KOPT-K1 (cell line): ENCODE results near the gene PNMA8B.

Experiments used
- H3K27ac ChIP-seq: fragments of 200-600 bp; sonication (generic); 2 replicates; pipeline ENCODE4 v1.5.1; 2016; ENCODE audit warnings: antibody characterized with exemption, mild to moderate bottlenecking, low read depth, low read length; ENCODE audit not compliant: poor library complexity, severe bottlenecking
- H3K36me3 ChIP-seq: fragments of 200-600 bp; sonication (generic); 2 replicates; pipeline ENCODE4 v1.5.1; 2017; ENCODE audit warnings: antibody characterized with exemption, mild to moderate bottlenecking, low read length, moderate library complexity; ENCODE audit not compliant: insufficient read depth
- H3K9me3 ChIP-seq: fragments of 200-600 bp; sonication (generic); 2 replicates; pipeline ENCODE4 v1.5.1; 2017; ENCODE audit warnings: antibody characterized with exemption, low read length, mild to moderate bottlenecking; ENCODE audit not compliant: insufficient read depth, poor library complexity, severe bottlenecking

Gene PNMA8B

GRCh38 chr19:46460981-46461380 is 34.7 kb downstream of the PNMA8B start:
- Histone ChIP-seq H3K36me3 (no peaks in the 10 kb centered on the region), H3K27ac (no peak overlapping the region), H3K9me3 (no peaks in the 10 kb centered on the region)

DNA sequence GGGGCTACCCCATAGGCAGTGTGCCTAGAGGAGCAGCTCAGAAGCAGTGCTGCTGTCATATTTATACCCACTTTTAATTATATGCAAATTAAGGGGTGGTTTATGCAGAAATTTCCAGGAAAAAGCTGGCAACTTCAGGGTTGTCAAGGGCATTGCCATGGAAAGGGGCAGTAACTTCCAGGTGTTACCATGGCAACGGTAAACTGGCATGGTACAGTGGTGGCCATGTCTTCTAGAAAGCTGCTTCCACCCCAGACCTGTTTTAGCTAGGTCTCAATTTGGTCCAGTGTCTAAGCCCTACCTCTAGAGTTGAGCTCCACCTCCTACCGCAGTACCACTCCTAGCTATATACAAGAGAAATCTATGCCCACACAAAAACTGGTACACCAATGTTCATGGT is 35.6 kb downstream of the PNMA8B start:
- Histone ChIP-seq H3K27ac (no peak overlapping the region), H3K36me3 (no peaks in the 10 kb centered on the region), H3K9me3 (no peaks in the 10 kb centered on the region)

DNA sequence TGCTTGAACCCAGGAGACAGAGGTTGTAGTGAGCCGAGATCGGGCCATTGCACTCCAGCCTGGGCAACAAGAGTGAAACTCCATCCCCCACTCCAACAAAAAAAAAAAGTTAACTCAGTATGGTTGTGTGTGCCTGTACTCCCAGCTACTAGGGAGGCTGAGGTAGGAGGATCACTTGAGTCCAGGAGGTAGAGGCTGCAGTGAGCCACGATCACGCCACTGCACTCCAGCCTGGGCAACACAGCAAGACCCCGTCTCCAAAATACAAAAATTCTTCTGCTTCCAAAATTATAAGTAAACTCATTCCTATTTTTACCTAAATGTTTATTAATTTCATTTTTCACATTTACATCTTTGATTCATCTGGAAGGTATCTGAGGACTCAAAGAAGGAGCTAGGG is 38.7 kb downstream of the PNMA8B start:
- Histone ChIP-seq H3K27ac (no peak overlapping the region), H3K9me3 (no peaks in the 10 kb centered on the region), H3K36me3 (no peaks in the 10 kb centered on the region)

DNA sequence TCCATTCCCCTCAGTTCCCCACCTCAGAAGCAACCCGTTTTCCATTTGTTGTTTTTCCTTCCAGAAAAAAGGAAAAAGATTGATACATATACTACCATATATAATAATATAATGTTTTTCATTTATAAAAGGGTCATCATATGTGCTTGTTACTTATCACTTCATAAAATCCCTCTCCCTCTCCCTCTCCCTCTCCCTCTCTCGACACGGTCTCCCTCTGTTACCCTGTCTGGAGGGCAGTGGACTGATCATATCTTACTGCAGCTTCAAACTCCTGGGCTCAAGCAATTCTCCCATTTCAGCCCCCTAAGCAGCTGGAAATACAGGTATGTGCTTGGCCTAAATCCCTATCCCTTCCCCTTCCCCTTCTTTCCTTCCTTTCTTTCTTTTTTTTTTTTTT is 41.4 kb downstream of the PNMA8B start:
- Histone ChIP-seq H3K36me3 (no peaks in the 10 kb centered on the region), H3K27ac (no peak overlapping the region), H3K9me3 (peaks cover 8% of the 10 kb centered on the region)

GRCh38 chr19:46453661-46454060 is 42.0 kb downstream of the PNMA8B start:
- Histone ChIP-seq H3K36me3 (no peaks in the 10 kb centered on the region), H3K27ac (no peak overlapping the region), H3K9me3 (peaks cover 10% of the 10 kb centered on the region)

DNA sequence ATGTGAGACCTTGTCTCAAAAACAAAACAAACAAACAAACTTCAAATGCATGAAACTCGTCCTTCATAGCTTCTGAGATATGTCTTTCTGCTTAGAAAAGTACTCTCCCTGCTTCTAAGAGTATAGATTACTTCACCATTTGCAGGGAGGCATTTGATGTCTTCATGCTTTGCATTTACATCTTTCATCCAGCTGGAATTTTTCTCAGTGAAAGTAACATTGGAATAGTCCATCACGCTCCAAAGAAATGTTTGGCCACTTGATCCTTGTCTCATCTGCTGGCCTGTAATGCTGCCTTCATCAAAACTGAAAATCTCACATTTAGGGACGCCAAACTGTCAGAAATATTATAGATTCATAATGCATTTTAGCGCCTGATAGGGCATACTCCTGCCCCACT is 43.5 kb downstream of the PNMA8B start:
- H3K36me3 ChIP-seq: no peaks in the 10 kb centered on the region
- H3K9me3 ChIP-seq: peaks cover 10% of the 10 kb centered on the region
- H3K27ac ChIP-seq: no peak overlapping the region

GRCh38 chr19:46451352-46451751 is 44.3 kb downstream of the PNMA8B start:
- no peaks in the 10 kb centered on the region for H3K36me3 ChIP-seq
- H3K9me3 ChIP-seq: peaks cover 10% of the 10 kb centered on the region
- no peak overlapping the region for H3K27ac ChIP-seq

DNA sequence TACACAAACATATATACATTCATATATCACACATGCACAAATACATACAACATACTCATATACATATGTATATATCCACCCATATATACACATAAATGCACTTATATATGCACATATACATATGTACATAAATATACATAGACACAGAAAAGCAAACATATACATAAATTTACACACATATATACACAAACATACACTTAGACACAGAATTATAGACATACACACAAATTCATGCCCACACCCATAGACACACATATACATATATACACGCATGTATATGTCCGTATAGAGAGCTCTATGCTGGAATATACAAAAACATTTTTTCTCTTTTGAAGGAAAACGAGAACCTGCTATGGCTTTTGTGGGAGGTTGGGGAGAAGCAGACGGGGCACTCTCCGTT is 44.9 kb downstream of the PNMA8B start:
- H3K36me3 ChIP-seq: no peaks in the 10 kb centered on the region
- H3K9me3 ChIP-seq: peaks cover 10% of the 10 kb centered on the region
- no peak overlapping the region for H3K27ac ChIP-seq

DNA sequence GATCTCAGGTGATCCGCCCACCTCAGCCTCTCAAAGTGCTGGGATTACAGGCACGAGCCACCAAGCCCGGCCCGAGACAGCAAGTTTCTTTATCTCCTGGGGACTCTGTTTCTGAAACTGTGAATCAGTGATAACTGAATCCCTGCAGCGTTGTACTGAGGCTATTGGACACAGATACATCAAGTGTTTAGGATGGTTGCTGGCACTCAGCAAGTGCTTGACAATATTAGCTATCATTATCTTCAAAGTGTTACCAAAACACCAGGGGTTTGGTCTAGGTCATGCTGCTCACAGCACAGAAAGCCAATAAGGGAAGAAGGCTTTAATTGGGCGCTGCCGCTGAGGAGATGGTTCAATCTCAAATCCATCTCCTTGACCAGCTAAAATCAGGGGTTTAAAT is 46.4 kb downstream of the PNMA8B start:
- peaks cover 10% of the 10 kb centered on the region for H3K9me3 ChIP-seq

GRCh38 chr19:46448601-46449000 is 47.1 kb downstream of the PNMA8B start:
- Histone ChIP-seq H3K27ac (no peak overlapping the region), H3K9me3 (peaks cover 10% of the 10 kb centered on the region), H3K36me3 (no peaks in the 10 kb centered on the region)

More for the DNA sequence above, 46.4 kb downstream of the PNMA8B start:
- Histone ChIP-seq H3K27ac (no peak overlapping the region), H3K36me3 (no peaks in the 10 kb centered on the region)

GRCh38 chr19:46447824-46448223 is 47.8 kb downstream of the PNMA8B start:
- Histone ChIP-seq H3K36me3 (no peaks in the 10 kb centered on the region), H3K9me3 (peaks cover 10% of the 10 kb centered on the region), H3K27ac (no peak overlapping the region)

GRCh38 chr19:46447006-46447405 is 48.7 kb downstream of the PNMA8B start:
- Histone ChIP-seq H3K27ac (no peak overlapping the region), H3K36me3 (no peaks in the 10 kb centered on the region), H3K9me3 (peaks cover 10% of the 10 kb centered on the region)

GRCh38 chr19:46446021-46446420 is 49.6 kb downstream of the PNMA8B start:
- no peaks in the 10 kb centered on the region for H3K36me3 ChIP-seq
- H3K9me3 ChIP-seq: peaks cover 10% of the 10 kb centered on the region
- no peak overlapping the region for H3K27ac ChIP-seq

DNA sequence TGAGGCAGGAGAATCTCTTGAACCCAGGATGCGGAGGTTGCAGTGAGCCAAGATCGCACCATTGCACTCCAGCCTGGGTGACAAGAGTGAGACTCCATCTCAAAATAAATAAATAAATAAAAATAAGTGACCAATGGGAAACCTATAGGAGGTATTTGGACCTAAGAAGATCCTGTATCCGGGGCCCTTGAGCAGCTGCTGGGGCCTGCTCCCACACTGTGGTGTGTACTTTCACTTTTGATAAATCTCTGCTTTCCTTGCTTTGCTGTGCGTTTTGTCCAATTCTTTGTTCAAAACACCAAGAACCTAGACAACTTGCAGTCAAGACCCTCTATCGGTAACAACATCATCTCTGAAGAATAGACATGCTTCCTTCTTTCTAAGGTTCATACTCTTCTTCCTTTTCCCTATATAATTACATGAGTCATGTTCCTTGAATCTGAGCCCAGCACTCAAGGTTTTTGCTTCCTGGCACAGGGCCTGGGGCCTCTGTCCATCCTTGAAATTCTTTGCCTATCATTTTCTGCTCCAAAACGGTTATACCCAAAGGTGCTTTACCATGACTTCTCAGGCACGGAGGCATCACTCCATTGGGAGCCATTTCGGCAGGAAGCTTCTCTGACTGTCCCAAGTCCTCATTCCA is 52.7 kb downstream of the PNMA8B start:
- Histone ChIP-seq H3K9me3 (no peaks in the 10 kb centered on the region), H3K36me3 (no peaks in the 10 kb centered on the region), H3K27ac (no peak overlapping the region)

DNA sequence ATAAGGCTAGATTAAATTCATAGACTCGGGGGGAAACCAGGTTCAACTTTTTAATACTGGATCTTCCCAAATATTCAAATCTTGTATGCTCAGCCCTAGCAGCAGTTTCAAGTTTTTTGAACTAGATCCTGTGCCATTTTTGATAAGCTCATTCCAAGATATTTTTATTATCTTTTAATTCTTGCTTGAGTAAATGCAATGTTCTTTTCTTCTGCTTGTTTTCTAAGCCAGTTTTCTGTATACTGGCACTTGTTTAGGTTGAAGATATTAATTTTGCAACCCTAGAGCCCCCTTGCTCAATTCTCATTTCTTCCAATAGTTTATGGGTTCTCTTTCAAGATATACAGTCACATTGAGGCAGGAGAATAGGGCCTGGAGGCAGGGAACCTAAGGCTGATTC is 53.8 kb downstream of the PNMA8B start:
- Histone ChIP-seq H3K9me3 (no peaks in the 10 kb centered on the region), H3K27ac (no peak overlapping the region), H3K36me3 (no peaks in the 10 kb centered on the region)
